MCF 10A (cell line): Measurements from ENCODE around the gene PSME3IP1. TPM values are rescaled to one million over a fixed set of nuclear protein-coding genes. Genes with fewer than 3 reads are reported as not detected.

Source experiments
- BruUV-seq: library from RNA; stranded (reverse); fragments of 400-500 nt; replicated peaks from 2 replicates; lab custom pipeline; 2021; lab: Mats Ljungman, UMichigan
- CTCF ChIA-PET: fragments of 300-600 bp; sonication (Branson Sonifier 250); formaldehyde crosslinking; extraction: SDS; loops from one replicate; lab custom pipeline; 2021; ENCODE audit warnings: antibody characterized with exemption, inconsistent platforms; lab: Yijun Ruan, JAX
- POLR2A ChIA-PET: fragments of 300-600, 350-650 bp; sonication (Branson Sonifier 250); formaldehyde crosslinking; extraction: SDS; loops from one replicate; lab custom pipeline; 2020; ENCODE audit warnings: antibody characterized with exemption, inconsistent platforms; lab: Yijun Ruan, JAX
- DNase-seq: peaks from one replicate; pipeline ENCODE4 v3.0.0-alpha.2; 2018; ENCODE audit not compliant: unreplicated experiment
- H3K27ac Mint-ChIP-seq: one replicate; pipeline ENCODE4 v1.8.0; 2022; ENCODE audit warnings: mild to moderate bottlenecking, low read depth, mixed read lengths; ENCODE audit not compliant: unreplicated experiment
- H3K27me3 Mint-ChIP-seq: one replicate; pipeline ENCODE4 v1.8.0; 2022; ENCODE audit warnings: mixed read lengths; ENCODE audit not compliant: insufficient read depth, unreplicated experiment
- H3K36me3 Mint-ChIP-seq: one replicate; pipeline ENCODE4 v1.8.0; 2022; ENCODE audit warnings: mild to moderate bottlenecking, moderate library complexity, mixed read lengths; ENCODE audit not compliant: insufficient read depth, unreplicated experiment
- H3K4me1 Mint-ChIP-seq: one replicate; pipeline ENCODE4 v1.8.0; 2022; ENCODE audit warnings: mixed read lengths; ENCODE audit not compliant: insufficient read depth, unreplicated experiment
- H3K4me3 Mint-ChIP-seq: one replicate; pipeline ENCODE4 v1.8.0; 2022; ENCODE audit warnings: mild to moderate bottlenecking, moderate library complexity, mixed read lengths; ENCODE audit not compliant: unreplicated experiment
- H3K9me3 Mint-ChIP-seq: one replicate; pipeline ENCODE4 v1.8.0; 2022; ENCODE audit warnings: mixed read lengths; ENCODE audit not compliant: unreplicated experiment
- intact Hi-C: fragments of 100-400 bp; cut with micrococcal nuclease; formaldehyde crosslinking; loops from 2 replicates; pipeline ENCODE4 v1.14.1; 2022
- total RNA-seq: library from RNA; stranded (reverse); gene quantifications from 2 replicates; pipeline ENCODE4 v1.2.3, GENCODE V29; 2022
- TF ChIP-seq, protein P1 (sequence below): fragments of 200-600 bp; IDR thresholded peaks from one replicate; pipeline ENCODE4 v1.8.0; 2022; ENCODE audit warnings: antibody characterized with exemption, mild to moderate bottlenecking; ENCODE audit not compliant: unreplicated experiment

Gene PSME3IP1
- total RNA-seq, 1 experiment from 2014 or later = 107 TPM

- no TSS peak for BruUV-seq
- Mint-ChIP-seq H3K4me1 (peaks cover 15% of the 10 kb centered on the region), H3K27me3 (no peaks in the 10 kb centered on the region), H3K36me3 (no peaks in the 10 kb centered on the region), H3K27ac (no peak overlapping the region), H3K4me3 (no peak overlapping the region), H3K9me3 (no peaks in the 10 kb centered on the region)
- CTCF ChIA-PET = interaction anchor here (0.6 to 0.7 kb wide), 3 partner anchors 37 to 235 kb away, joined by 3 read pairs; no protein-coding TSS in a partner anchor
- intact Hi-C loops = no loop called here
- POLR2A ChIA-PET = no interaction called here
- TF ChIP-seq, protein P1, sequence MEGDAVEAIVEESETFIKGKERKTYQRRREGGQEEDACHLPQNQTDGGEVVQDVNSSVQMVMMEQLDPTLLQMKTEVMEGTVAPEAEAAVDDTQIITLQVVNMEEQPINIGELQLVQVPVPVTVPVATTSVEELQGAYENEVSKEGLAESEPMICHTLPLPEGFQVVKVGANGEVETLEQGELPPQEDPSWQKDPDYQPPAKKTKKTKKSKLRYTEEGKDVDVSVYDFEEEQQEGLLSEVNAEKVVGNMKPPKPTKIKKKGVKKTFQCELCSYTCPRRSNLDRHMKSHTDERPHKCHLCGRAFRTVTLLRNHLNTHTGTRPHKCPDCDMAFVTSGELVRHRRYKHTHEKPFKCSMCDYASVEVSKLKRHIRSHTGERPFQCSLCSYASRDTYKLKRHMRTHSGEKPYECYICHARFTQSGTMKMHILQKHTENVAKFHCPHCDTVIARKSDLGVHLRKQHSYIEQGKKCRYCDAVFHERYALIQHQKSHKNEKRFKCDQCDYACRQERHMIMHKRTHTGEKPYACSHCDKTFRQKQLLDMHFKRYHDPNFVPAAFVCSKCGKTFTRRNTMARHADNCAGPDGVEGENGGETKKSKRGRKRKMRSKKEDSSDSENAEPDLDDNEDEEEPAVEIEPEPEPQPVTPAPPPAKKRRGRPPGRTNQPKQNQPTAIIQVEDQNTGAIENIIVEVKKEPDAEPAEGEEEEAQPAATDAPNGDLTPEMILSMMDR = no peak
- DNase-seq = no peak
These were observed 42.5 kb downstream of the PSME3IP1 start for GRCh38 chr16:57143149-57143921.

GRCh38 chr16:57141822-57142631 lies 43.8 kb downstream of the PSME3IP1 start:
- intact Hi-C loops = no loop called here
- peak; percentile 51 for DNase-seq
- H3K27me3 Mint-ChIP-seq = no peaks in the 10 kb centered on the region
- peaks cover 15% of the 10 kb centered on the region for H3K4me1 Mint-ChIP-seq
- no peaks in the 10 kb centered on the region for H3K9me3 Mint-ChIP-seq
- BruUV-seq = no TSS peak
- H3K4me3 Mint-ChIP-seq = no peak overlapping the region
- H3K27ac Mint-ChIP-seq = no peak overlapping the region
- POLR2A ChIA-PET = no interaction called here
- TF ChIP-seq, protein P1 = no peak
- CTCF ChIA-PET = interaction anchor here (0.8 kb wide), 1 partner anchor 180 kb away, joined by 3 read pairs; no protein-coding TSS in a partner anchor
- H3K36me3 Mint-ChIP-seq = no peaks in the 10 kb centered on the region

- intact Hi-C loops = no loop called here
- no peaks in the 10 kb centered on the region for H3K27me3 Mint-ChIP-seq
- no peaks in the 10 kb centered on the region for H3K9me3 Mint-ChIP-seq
- ChIA-PET POLR2A (interaction anchor here (0.6 kb wide), 1 partner anchor 45 kb away, joined by 4 read pairs; the partner anchor contains the start of genes PSME3IP1 and RSPRY1), CTCF (interaction anchor here (0.8 kb wide), 1 partner anchor 179 kb away, joined by 3 read pairs; no protein-coding TSS in a partner anchor)
- no peak for DNase-seq
- BruUV-seq = no TSS peak
- TF ChIP-seq, protein P1 = no peak
- H3K36me3 Mint-ChIP-seq = no peaks in the 10 kb centered on the region
- H3K4me1 Mint-ChIP-seq = peaks cover 15% of the 10 kb centered on the region
- H3K27ac Mint-ChIP-seq = no peak overlapping the region
- no peak overlapping the region for H3K4me3 Mint-ChIP-seq
These were observed 44.7 kb downstream of the PSME3IP1 start for GRCh38 chr16:57140931-57141668.
